GM19467 (cell line): ENCODE results near the gene GLI1.

Experiments used
- ATAC-seq: cut with Tn5 transposase; IDR thresholded peaks from one replicate; pipeline ENCODE4 v1.9.1; 2021; ENCODE audit warnings: mild to moderate bottlenecking, moderate library complexity; ENCODE audit not compliant: unreplicated experiment

Gene GLI1

DNA sequence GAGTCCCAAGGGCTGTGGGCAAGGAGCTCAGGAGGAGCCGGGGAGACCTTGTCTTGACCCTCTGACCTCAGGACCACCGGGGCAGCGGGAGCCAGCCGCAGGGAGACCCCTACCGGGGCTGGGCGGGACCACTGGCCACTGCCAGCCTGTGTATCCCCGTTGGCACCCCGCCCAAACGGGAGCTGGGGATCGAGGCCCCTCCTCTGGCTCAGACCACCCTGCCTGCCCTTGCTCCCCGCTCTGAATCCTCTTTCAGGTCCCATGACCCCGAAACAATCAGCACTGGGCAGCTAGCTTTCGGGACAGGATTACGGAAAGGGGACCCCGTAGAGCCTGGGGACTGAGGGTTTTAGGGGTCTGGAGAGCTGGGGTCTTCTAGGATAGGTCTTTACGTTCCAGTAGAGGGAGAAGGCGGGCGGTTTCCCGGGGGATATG is 1.3 kb downstream of the GLI1 start:
- no peak for ATAC-seq

DNA sequence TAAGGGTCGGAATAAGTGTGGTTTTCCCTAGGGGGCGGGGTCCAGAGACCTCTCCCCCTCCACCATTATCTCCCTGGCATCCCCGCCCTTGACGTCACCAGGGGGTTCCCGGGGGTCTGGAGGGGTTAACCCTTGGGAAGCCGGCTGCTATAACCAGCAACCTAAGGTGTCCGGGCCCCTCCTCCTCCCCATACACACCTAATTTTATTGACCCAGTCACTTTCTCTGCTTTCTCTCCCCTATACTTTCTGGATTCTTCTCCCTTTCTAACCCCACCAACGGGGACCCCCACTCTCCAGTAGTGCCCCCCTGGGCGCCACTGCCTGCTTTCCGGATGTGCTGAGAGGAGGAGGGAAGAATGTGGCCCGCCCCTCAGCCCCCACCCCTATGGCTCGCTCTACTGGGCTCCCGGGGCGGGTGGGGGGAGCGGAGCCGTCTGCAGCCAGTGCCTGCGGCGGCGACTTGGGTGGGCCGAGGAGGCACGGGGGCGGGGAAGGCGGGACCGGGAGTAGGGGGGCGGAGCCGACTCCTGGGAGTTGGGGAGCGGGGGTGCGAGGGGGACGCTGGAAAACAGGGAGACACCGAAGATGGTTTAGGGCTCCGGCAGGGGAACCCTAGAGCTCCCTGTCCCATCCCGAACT is 1.8 kb downstream of the GLI1 start:
- ATAC-seq = no peak

DNA sequence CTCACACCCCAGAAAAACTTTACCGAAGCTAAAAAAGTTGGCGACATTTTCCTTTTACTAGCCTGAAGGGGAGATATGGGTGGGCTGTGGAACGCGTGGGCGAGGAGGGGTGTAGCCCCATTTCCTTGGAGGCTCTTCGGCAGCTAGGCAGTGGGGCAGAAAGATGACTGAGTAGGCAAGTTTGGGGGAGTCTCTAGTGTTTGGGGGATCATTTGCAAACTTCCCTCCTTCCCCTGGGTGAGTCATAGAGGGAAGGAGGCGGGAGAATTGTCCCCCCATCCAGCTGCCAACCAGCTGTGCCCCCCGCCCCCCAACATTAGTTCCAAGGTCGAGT is 2.3 kb downstream of the GLI1 start:
- no peak for ATAC-seq

DNA sequence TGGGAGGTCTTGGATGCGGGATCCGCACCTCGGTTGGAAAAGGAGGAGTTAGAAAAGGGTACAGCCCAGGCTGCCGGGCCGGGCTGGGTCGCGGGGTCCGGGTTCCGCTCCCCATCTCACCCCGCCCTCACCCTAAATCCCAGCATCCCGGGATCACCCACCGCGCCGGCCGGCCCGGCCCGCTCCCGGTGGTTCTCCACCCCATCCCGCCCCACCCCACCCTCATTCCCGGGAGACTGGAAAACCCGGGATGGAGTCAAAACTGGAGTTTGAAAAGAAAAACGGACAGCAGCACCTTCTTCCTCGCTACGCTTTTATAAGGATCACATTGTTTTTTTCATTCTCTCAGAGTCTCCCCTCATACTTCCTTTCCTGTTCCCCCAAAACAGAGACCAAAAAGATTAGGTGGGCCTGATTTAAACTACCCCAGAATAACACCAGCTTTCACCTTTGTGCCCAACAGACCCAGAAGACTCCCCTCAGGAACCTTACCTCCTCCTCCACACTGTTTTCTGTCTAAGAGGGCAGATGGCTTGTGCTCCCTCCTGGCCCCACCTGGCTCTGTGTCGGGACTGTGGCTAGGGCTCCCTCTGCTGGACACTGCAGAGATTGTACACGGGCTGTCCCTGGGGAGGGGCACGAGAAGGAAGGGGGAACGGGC is 2.8 kb downstream of the GLI1 start:
- peak; percentile 53 for ATAC-seq

DNA sequence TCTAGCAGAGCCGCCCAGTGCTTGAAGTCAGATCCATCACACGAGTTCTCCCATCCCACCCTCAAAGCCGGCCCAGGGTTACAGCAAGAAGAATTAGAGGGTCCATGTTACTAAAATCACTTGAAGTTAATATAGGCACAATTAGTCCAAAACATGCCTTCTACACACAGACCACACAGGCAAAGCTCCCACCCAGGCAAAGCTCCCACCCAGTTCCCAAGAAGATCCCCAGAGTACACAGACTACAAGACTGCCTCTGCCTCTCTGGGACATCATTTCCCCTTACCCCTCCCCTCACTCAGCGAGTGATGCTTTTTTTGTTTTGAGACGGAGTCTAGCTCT is 3.3 kb downstream of the GLI1 start:
- no peak for ATAC-seq

DNA sequence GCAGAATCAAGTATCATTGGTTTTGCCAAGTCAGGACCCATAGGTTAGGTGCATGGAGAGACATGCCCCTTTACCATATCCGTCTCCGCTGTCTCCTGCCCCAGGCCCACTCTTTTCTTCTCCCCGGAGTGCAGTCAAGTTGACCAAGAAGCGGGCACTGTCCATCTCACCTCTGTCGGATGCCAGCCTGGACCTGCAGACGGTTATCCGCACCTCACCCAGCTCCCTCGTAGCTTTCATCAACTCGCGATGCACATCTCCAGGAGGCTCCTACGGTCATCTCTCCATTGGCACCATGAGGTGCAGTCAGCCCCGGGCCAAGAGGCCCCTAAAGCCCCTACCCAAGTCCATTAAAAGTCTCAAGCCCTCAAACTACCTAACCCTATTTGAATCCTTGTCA is 5.0 kb downstream of the GLI1 start:
- ATAC-seq = no peak

DNA sequence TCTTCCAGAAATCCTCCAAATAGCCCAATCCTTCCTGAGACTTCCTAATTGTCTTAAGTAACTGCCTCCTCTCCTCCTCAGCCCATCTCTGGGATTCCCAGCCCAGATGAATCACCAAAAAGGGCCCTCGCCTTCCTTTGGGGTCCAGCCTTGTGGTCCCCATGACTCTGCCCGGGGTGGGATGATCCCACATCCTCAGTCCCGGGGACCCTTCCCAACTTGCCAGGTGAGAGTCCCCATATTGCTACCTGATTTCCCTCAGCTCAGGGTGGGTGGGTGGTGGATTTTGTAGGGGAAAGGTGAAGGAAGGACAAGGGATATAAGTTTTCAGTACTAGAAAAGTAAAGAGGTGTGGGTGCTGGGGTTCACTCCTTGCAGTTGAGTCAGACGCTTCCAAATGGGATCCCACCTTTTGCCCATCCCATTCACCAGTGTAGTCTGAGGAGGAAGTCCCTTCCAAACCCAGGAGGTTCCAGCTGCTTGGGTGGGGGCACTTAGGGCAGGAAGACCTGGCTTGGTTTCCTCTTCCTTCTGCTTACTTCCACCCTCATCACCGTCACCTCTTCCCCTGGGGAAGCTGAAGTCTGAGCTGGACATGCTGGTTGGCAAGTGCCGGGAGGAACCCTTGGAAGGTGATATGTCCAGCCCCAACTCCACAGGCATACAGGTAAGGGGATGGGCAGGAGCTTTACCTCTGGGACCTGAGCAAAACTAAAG is 5.6 kb downstream of the GLI1 start:
- ATAC-seq = no peak

DNA sequence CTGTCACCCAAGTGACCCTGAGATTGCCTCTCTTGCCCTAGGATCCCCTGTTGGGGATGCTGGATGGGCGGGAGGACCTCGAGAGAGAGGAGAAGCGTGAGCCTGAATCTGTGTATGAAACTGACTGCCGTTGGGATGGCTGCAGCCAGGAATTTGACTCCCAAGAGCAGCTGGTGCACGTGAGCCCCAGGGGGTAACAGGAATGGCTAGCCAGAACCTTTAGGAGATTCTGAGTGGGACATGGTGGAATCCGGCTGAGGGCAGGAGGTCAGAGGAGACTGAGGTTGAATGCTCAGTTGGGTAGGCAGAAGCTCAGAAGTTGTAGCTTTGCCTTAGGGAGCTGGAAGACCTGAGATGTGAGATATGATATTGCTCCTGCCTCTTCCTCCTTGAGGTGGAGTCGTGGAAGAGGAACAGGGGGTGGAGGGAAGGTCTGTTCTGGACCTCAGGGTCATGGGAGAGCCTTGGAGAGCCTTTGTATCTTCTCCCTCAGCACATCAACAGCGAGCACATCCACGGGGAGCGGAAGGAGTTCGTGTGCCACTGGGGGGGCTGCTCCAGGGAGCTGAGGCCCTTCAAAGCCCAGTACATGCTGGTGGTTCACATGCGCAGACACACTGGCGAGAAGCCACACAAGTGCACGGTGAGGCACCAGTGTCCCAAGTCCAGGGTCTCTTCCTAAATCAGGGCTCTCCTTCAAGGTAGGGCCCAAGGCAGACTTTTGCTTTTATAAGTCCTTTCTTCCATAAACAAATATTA is 6.3 kb downstream of the GLI1 start:
- ATAC-seq = no peak

DNA sequence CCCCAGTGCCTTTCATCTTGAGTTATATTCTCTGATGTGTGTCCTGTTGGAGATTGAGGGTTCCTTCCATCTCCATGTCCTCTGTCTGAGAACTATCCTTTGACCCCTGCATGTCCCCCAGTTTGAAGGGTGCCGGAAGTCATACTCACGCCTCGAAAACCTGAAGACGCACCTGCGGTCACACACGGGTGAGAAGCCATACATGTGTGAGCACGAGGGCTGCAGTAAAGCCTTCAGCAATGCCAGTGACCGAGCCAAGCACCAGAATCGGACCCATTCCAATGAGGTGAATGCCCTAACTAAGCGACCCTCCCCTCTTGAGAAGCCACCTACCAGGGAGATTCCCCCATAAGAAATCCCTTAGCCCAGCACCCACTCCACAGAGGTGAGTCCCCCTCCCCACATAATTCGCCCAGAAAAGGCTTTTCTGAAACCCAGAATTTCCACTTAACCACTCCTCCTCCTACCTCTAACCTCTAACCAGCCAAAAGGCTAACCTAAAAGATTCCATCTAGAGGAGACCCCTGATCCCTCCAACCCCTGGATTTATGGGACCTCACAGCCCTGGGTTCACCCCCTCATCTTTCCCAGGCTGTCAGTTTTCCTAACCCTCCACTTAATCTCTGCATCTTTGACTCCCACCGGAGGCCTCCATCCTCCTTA is 7.8 kb downstream of the GLI1 start:
- ATAC-seq = no peak

DNA sequence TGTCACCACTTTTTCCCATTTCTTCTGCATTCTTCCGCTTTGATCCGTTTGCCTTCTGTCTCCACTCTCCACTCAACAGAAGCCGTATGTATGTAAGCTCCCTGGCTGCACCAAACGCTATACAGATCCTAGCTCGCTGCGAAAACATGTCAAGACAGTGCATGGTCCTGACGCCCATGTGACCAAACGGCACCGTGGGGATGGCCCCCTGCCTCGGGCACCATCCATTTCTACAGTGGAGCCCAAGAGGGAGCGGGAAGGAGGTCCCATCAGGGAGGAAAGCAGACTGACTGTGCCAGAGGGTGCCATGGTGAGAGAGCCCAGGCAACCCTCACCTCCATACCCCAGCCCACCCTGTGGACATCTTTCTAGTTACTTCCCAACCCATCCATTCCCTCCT is 8.3 kb downstream of the GLI1 start:
- ATAC-seq = no peak

DNA sequence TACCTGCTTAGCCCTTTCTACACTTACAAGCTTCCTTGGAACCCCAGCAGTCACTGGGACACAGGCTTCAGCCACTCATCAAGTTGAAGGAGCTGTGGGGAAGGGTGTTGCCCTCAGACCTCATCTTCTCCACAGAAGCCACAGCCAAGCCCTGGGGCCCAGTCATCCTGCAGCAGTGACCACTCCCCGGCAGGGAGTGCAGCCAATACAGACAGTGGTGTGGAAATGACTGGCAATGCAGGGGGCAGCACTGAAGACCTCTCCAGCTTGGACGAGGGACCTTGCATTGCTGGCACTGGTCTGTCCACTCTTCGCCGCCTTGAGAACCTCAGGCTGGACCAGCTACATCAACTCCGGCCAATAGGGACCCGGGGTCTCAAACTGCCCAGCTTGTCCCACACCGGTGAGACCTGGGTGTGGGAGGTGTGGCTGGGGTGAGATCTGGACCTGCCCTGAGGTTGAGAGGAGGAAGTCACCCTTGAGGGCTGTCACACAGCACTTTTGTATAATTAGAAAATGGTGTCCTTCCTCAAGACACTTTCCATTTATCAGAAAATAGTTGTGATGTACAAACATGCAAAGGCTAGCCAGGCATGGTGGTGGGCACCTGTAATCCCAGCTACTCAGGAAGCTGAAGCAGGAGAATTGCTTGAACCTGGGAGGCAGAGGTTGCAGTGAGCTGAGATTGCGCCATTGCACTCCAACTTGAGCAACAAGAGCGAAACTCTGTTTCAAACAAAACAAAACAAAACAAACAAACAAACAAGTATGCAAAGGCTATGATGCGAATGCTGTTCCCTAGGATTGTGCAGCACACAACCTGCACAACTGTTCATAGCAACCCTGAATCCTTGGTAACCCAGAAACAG is 9.9 kb downstream of the GLI1 start:
- no peak for ATAC-seq

DNA sequence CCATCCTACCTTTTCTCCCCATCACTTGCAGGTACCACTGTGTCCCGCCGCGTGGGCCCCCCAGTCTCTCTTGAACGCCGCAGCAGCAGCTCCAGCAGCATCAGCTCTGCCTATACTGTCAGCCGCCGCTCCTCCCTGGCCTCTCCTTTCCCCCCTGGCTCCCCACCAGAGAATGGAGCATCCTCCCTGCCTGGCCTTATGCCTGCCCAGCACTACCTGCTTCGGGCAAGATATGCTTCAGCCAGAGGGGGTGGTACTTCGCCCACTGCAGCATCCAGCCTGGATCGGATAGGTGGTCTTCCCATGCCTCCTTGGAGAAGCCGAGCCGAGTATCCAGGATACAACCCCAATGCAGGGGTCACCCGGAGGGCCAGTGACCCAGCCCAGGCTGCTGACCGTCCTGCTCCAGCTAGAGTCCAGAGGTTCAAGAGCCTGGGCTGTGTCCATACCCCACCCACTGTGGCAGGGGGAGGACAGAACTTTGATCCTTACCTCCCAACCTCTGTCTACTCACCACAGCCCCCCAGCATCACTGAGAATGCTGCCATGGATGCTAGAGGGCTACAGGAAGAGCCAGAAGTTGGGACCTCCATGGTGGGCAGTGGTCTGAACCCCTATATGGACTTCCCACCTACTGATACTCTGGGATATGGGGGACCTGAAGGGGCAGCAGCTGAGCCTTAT is 10.8 kb downstream of the GLI1 start:
- ATAC-seq = no peak

DNA sequence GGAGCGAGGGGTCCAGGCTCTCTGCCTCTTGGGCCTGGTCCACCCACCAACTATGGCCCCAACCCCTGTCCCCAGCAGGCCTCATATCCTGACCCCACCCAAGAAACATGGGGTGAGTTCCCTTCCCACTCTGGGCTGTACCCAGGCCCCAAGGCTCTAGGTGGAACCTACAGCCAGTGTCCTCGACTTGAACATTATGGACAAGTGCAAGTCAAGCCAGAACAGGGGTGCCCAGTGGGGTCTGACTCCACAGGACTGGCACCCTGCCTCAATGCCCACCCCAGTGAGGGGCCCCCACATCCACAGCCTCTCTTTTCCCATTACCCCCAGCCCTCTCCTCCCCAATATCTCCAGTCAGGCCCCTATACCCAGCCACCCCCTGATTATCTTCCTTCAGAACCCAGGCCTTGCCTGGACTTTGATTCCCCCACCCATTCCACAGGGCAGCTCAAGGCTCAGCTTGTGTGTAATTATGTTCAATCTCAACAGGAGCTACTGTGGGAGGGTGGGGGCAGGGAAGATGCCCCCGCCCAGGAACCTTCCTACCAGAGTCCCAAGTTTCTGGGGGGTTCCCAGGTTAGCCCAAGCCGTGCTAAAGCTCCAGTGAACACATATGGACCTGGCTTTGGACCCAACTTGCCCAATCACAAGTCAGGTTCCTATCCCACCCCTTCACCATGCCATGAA is 11.5 kb downstream of the GLI1 start:
- ATAC-seq = no peak

DNA sequence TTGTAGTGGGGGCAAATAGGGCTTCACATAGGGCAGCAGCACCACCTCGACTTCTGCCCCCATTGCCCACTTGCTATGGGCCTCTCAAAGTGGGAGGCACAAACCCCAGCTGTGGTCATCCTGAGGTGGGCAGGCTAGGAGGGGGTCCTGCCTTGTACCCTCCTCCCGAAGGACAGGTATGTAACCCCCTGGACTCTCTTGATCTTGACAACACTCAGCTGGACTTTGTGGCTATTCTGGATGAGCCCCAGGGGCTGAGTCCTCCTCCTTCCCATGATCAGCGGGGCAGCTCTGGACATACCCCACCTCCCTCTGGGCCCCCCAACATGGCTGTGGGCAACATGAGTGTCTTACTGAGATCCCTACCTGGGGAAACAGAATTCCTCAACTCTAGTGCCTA is 12.1 kb downstream of the GLI1 start:
- no peak for ATAC-seq

DNA sequence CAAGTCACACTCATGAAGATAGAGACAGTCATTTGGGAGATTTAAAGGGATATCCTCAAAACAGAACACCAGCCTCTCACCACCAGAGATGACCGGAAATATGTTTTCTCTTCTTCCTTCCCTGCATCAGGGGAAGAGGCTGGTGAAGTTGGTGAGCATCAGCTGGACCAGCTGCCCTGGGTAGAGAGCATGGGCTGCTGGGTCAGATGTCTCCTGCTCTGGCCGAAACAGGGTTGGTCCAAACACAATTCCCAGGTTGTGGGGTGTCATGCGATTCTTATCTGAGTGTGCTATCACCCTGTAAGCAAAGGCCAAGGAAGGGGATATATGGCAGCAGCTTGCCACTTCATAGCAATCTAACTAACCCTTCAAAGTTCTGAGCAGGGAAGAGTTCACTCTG is 12.8 kb downstream of the GLI1 start:
- no peak for ATAC-seq

DNA sequence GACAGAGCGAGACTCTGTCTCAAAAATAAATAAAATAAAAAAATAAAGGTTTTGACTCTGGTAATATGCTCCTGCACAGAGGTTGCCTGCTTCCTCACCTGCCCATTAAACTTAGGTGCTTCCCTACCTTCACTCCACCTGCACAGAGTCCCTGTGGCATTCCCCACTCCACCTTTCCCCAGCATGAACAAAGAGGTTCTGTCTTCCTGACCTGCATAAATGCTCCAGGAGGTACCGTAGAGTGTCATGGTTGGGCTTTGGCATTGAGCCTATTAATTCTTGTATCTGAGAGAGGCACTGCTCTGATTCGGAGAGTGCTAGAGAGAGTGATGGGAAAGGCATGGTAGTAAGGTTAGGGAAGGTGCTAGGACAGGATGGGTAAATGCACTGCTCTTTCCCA is 13.8 kb downstream of the GLI1 start:
- ATAC-seq = no peak

DNA sequence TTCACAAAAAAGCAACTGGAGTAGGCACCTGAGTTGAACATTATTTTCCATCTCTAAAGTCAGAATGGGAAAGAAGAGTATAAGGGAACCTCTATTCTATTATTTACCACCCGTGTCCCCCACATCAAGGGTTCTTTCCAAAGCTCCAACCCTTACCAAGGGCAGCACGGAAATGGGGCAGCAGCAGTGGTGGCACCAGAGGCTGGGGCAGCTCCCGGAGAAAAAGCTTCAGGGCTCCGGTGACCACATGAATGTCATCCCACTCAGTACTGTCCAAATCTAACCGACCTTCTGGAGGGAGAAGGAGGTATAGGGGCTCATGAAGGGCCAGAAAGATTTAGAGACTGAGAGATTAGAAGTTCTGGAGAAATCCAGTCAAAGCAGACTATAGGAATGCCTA is 14.3 kb downstream of the GLI1 start:
- ATAC-seq = no peak

DNA sequence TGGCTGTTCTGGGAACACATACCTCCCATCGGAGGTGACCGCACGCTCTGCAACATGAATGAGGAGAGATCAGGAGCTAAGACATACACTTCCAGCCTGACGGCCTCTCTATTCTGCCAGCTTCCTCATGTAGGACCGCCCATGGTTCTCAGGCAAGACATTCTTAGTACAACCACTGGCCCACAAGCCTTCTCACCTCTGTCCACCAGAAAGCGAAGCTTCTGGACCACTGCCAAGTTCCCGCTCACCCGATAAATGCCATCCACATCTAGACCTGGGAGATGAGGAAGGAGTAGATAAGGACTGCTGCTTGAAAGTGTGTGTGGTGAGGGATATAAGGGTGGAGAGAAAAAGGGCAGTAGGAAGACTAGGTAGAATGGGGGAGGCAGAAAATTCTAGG is 14.8 kb downstream of the GLI1 start:
- ATAC-seq = no peak

DNA sequence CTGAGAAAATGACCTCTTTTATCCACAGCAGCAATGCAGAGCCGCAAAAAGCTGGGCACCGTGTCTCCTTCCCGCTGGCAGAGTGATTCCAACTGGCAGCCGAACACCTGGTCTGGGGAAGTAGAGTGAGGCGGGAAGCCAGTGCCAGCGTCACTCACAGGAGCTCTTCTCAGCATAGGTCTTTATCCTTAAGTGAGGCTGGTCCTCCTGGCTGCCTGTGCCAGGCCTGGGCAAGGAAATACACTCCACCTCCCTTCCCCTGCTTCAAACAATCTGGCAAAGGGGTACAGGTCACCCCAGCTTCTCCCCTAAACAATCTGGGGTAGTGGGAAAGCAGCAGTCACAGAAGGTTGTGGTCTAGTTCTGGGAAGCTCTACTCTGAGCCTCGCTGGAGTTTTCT is 15.3 kb downstream of the GLI1 start:
- ATAC-seq = no peak
